PC-3 (cell line): Measurements from ENCODE around the gene VSIG10. TPM values are rescaled to one million over a fixed set of nuclear protein-coding genes. Genes with fewer than 3 reads are reported as not detected.

Source experiments
- ATAC-seq: fragments of 200-7000 bp; cut with Tn5 transposase; 2 replicates; pipeline ENCODE4 v1.9.1; 2020; ENCODE audit warnings: mild to moderate bottlenecking, moderate library complexity
- BruUV-seq: library from RNA; stranded (reverse); fragments of 400-500 nt; replicated peaks from 2 replicates; lab custom pipeline; 2021; lab: Mats Ljungman, UMichigan
- CTCF ChIA-PET: fragments of 300-600 bp; sonication (Branson Sonifier 250); formaldehyde crosslinking; loops from one replicate; lab custom pipeline; 2022; ENCODE audit warnings: antibody characterized with exemption; lab: Charles Lee
- POLR2A ChIA-PET: fragments of 300-600 bp; sonication (Branson Sonifier 250); formaldehyde crosslinking; loops from one replicate; lab custom pipeline; 2022; ENCODE audit warnings: antibody characterized with exemption; ENCODE audit not compliant: unreplicated experiment; lab: Charles Lee
- DNase-seq: peaks from one replicate; pipeline ENCODE4 v3.0.0-alpha.2; 2015
- H2AFZ ChIP-seq: fragments of 300-600 bp; sonication (generic); 2 replicates; pipeline ENCODE4 v1.6.0; 2016; ENCODE audit warnings: antibody characterized with exemption, low read length
- H3F3A ChIP-seq: fragments of 300-600 bp; sonication (generic); one replicate; pipeline ENCODE4 v1.6.0; 2017; ENCODE audit warnings: antibody characterized with exemption, low read length, control low read depth, mild to moderate bottlenecking; ENCODE audit not compliant: unreplicated experiment
- H3K27ac ChIP-seq: fragments of 300-600 bp; sonication (generic); 2 replicates; pipeline ENCODE4 v1.5.1; 2016; ENCODE audit warnings: mild to moderate bottlenecking, low read length
- H3K27me3 ChIP-seq: fragments of 300-600 bp; sonication (generic); 2 replicates; pipeline ENCODE4 v1.6.1; 2016; ENCODE audit warnings: low read length, mixed read lengths
- H3K36me3 ChIP-seq: fragments of 300-600 bp; sonication (generic); 2 replicates; pipeline ENCODE4 v1.6.1; 2016; ENCODE audit warnings: low read depth, mixed run types, low read length, mixed read lengths
- H3K4me1 ChIP-seq: fragments of 300-600 bp; sonication (generic); 2 replicates; pipeline ENCODE4 v1.5.1; 2016; ENCODE audit warnings: low read length; ENCODE audit not compliant: insufficient read depth
- H3K4me2 ChIP-seq: fragments of 300-600 bp; sonication (generic); 2 replicates; pipeline ENCODE4 v1.6.0; 2016; ENCODE audit warnings: low read length
- H3K4me3 ChIP-seq: fragments of 300-600 bp; sonication (generic); 2 replicates; pipeline ENCODE4 v1.5.1; 2016; ENCODE audit warnings: mild to moderate bottlenecking, low read length, mixed read lengths
- H3K79me2 ChIP-seq: fragments of 300-600 bp; sonication (generic); 2 replicates; pipeline ENCODE4 v1.6.1; 2017; ENCODE audit warnings: low read length, mixed read lengths
- H3K9ac ChIP-seq: fragments of 300-600 bp; sonication (generic); 2 replicates; pipeline ENCODE4 v1.6.0; 2016; ENCODE audit warnings: mild to moderate bottlenecking, low read length
- H3K9me2 ChIP-seq: fragments of 300-600 bp; sonication (generic); replicated peaks from 2 replicates; pipeline ENCODE4 v1.6.1; 2016; ENCODE audit warnings: mixed run types, low read length, mixed read lengths
- H3K9me3 ChIP-seq: fragments of 300-600 bp; sonication (generic); 2 replicates; pipeline ENCODE4 v1.6.1; 2016; ENCODE audit warnings: low read length, mixed read lengths
- H4K20me1 ChIP-seq: fragments of 300-600 bp; sonication (generic); 2 replicates; pipeline ENCODE4 v1.6.1; 2016; ENCODE audit warnings: low read length, mixed read lengths
- CTCF ChIP-seq: fragments of 300-600 bp; sonication (generic); conservative IDR thresholded peaks from 2 replicates; pipeline ENCODE4 v1.5.1; 2017; ENCODE audit warnings: antibody characterized with exemption, low read depth, mild to moderate bottlenecking, low read length
- EZH2 ChIP-seq: fragments of 300-600 bp; sonication (generic); IDR thresholded peaks from one replicate; pipeline ENCODE4 v1.6.1; 2017; ENCODE audit warnings: antibody characterized with exemption, mild to moderate bottlenecking, low read length; ENCODE audit not compliant: unreplicated experiment
- EZH2phosphoT487 ChIP-seq: fragments of 300-600 bp; sonication (generic); IDR thresholded peaks from 2 replicates; pipeline ENCODE4 v1.6.1; 2018; ENCODE audit warnings: mild to moderate bottlenecking, antibody characterized with exemption, low read length, borderline replicate concordance
- intact Hi-C: fragments of 100-400 bp; cut with micrococcal nuclease; formaldehyde crosslinking; loops from 2 replicates; pipeline ENCODE4 v1.9.0; 2023
- total RNA-seq: library from RNA; depleted of rRNA; stranded (reverse); fragments of >200 nt; gene quantifications from 2 replicates; pipeline ENCODE4 v1.2.3, GENCODE V29; 2014

VSIG10 gene
- total RNA-seq, 1 experiment from 2014 or later: 60.8 TPM

- no TSS peak for BruUV-seq
- intact Hi-C loops: loop anchor here (2.0 to 5.0 kb wide), 2 partner anchors 31 to 141 kb away; no protein-coding TSS in a partner anchor
- no peak overlapping the region for H3K27ac ChIP-seq
- H3K9me2 ChIP-seq: no peaks in the 10 kb centered on the region
- H4K20me1 ChIP-seq: peaks cover 5% of the 10 kb centered on the region; the same call in 1 of the 2 replicates
- H3K4me2 ChIP-seq: peak overlapping the region; percentile 93
- peaks cover 36% of the 10 kb centered on the region for H3K79me2 ChIP-seq
- no peaks in the 10 kb centered on the region for H3K27me3 ChIP-seq
- ATAC-seq (no peak), DNase-seq (no peak)
- peak overlapping the region; percentile 96 for H3K9ac ChIP-seq
- H3K4me3 ChIP-seq: peak overlapping the region; percentile 95
- H2AFZ ChIP-seq: no peak overlapping the region
- TF ChIP-seq CTCF: no peak
- no peak for TF ChIP-seq EZH2phosphoT487
- TF ChIP-seq EZH2: no peak
- H3K9me3 ChIP-seq: no peaks in the 10 kb centered on the region
- peaks cover 18% of the 10 kb centered on the region for H3K4me1 ChIP-seq
- ChIA-PET POLR2A (no interaction called here), CTCF (no interaction called here)
- H3F3A ChIP-seq: no peaks in the 10 kb centered on the region
- peaks cover 45% of the 10 kb centered on the region for H3K36me3 ChIP-seq
These were observed 85.9 kb downstream of the VSIG10 start for GRCh38 chr12:118017926-118018325.

- Histone ChIP-seq H3K4me2 (peak within 1 kb of the TSS; percentile 93), H3F3A (no peaks in the 10 kb centered on the region), H3K36me3 (peaks cover 34% of the 10 kb centered on the region), H3K9me3 (no peaks in the 10 kb centered on the region), H3K9ac (peak within 1 kb of the TSS; percentile 96), H3K27ac (peak within 1 kb of the TSS; percentile 17), H3K27me3 (no peaks in the 10 kb centered on the region), H3K4me3 (peak within 1 kb of the TSS; percentile 95), H2AFZ (peak within 1 kb of the TSS; percentile 91), H3K4me1 (peaks cover 18% of the 10 kb centered on the region), H3K79me2 (peaks cover 36% of the 10 kb centered on the region), H4K20me1 (peaks cover 5% of the 10 kb centered on the region; the same call in 1 of the 2 replicates), H3K9me2 (no peaks in the 10 kb centered on the region)
- ChIA-PET CTCF (interaction anchor here (0.6 kb wide), 1 partner anchor 17 kb away, joined by 8 read pairs; no protein-coding TSS in a partner anchor), POLR2A (no interaction called here)
- ATAC-seq: peak; percentile 99
- intact Hi-C loops: loop anchor here (2.0 to 5.0 kb wide), 2 partner anchors 30 to 139 kb away; no protein-coding TSS in a partner anchor
- TSS peak; percentile 51 for BruUV-seq
- DNase-seq: peak; percentile 99
- TF ChIP-seq EZH2phosphoT487: no peak
- no peak for TF ChIP-seq EZH2
- no peak for TF ChIP-seq CTCF
These were observed 87.2 kb downstream of the VSIG10 start, which contains the start of gene RFC5 for GRCh38 chr12:118016424-118017264. Gene RFC5 (plus strand): TSS chr12:118016703. CDS start chr12:118016828, 125 bp downstream.
